ENCODE measurements around the gene VIPR2.
"Not testable (repeated sequence)": the region's sequence is repeated elsewhere in the genome, so short reads cannot be mapped to it uniquely, and the experiment has no call there.

GRCh38 chr7:159100281-159101082 lies 44.2 kb downstream of the VIPR2 start:
- TF ChIP-seq, protein P1, sequence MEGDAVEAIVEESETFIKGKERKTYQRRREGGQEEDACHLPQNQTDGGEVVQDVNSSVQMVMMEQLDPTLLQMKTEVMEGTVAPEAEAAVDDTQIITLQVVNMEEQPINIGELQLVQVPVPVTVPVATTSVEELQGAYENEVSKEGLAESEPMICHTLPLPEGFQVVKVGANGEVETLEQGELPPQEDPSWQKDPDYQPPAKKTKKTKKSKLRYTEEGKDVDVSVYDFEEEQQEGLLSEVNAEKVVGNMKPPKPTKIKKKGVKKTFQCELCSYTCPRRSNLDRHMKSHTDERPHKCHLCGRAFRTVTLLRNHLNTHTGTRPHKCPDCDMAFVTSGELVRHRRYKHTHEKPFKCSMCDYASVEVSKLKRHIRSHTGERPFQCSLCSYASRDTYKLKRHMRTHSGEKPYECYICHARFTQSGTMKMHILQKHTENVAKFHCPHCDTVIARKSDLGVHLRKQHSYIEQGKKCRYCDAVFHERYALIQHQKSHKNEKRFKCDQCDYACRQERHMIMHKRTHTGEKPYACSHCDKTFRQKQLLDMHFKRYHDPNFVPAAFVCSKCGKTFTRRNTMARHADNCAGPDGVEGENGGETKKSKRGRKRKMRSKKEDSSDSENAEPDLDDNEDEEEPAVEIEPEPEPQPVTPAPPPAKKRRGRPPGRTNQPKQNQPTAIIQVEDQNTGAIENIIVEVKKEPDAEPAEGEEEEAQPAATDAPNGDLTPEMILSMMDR (IDR thresholded peaks at IDR 0.05 in 8 of 11, conservative IDR thresholded peaks at IDR 0.05 in 3 of 11) = not testable (repeated sequence)
- not testable (repeated sequence) for TF ChIP-seq POLR2A, POLR2AphosphoS5 (IDR thresholded peaks at IDR 0.05)
